Pancreas (tissue), 10 donors: ENCODE results near the gene MNDA. TPM values are rescaled to one million over a fixed set of nuclear protein-coding genes. Genes with fewer than 3 reads are reported as not detected.

Experiments used
- ATAC-seq, 4 donors: fragments of 200-7000 bp; cut with Tn5 transposase; one replicate each; pipeline versions ENCODE4 v1.8.0 to v1.9.1; 2020; ENCODE audit warnings: mild to moderate bottlenecking in 4 of 4, moderate library complexity in 4 of 4
- DNase-seq, 6 donors: peaks; one replicate each; pipeline ENCODE4 v3.0.0-alpha.2; 2020
- FAIRE-seq: peaks from 2 replicates; lab custom pipeline; 2012; peaks lifted over from hg19 to GRCh38; lab: Jason Lieb, UNC
- H3K27ac ChIP-seq, 4 donors: fragments of 200-600 bp; sonication (generic); 1 replicate in 3 of 4; 2 replicates in 1 of 4; pipeline versions ENCODE4 v1.5.0 to v1.8.0; 2020
- H3K27me3 ChIP-seq, 4 donors: fragments of 200-600 bp; one replicate each; pipeline ENCODE4 v1.8.0; 2021
- H3K36me3 ChIP-seq, 3 donors: fragments of 200-600 bp; sonication (generic) in 1 of 3; one replicate each; pipeline versions ENCODE4 v1.5.0 to v1.8.0; 2020 to 2021
- H3K4me1 ChIP-seq, 3 donors: fragments of 200-600 bp; one replicate each; pipeline ENCODE4 v1.8.0; 2021
- H3K4me3 ChIP-seq, 4 donors: fragments of 200-600 bp; sonication (generic) in 2 of 4; one replicate each; pipeline versions ENCODE4 v1.5.0 to v1.8.0; 2020 to 2021
- H3K9me3 ChIP-seq, 4 donors: fragments of 200-600 bp; one replicate each; pipeline ENCODE4 v1.8.0; 2021
- WGBS, 2 donors: extraction: QIAGEN DNeasy Blood & Tissue Kit; methylation state at CpG; one replicate each; pipeline ENCODE4 v1.1.7; 2013; 5-methylcytosine and 5-hydroxymethylcytosine counted together
- intact Hi-C, 3 donors: fragments of 100-400 bp; cut with DNase I; formaldehyde crosslinking; loops; one replicate each; pipeline versions ENCODE4 v1.11.1 to v1.14.2; 2022
- polyA plus RNA-seq, 2 donors: library from polyadenylated mRNA; stranded (reverse); fragments of 200-250 nt; gene quantifications; one replicate each; pipeline ENCODE4 v1.2.3, GENCODE V29; 2013
- total RNA-seq, 6 donors: library from RNA; stranded (reverse); fragmentation: NEBNext Ultra II Directional in 4 of 6; extraction: Animal tissue kit (Norgen Biotek cat#: 25700) in 4 of 6; gene quantifications; one replicate each; pipeline versions ENCODE4 v1.2.1 to v1.2.4, GENCODE V29; 2021 to 2023
- TF ChIP-seq, protein P1 (sequence below), 4 donors: fragments of 200-600 bp; sonication (generic) in 3 of 4; IDR thresholded peaks; one replicate each; pipeline versions ENCODE4 v1.5.0 to v1.8.0; 2021; ENCODE audit warnings: antibody characterized with exemption in 4 of 4
- donor health status: healthy with polysubstance abuse.
- donor health status: DM: no; HTN: no; CAD: no; lungs with moderate emphysema.
- donor health status: DM: no; HTN: no; CAD: no.
- donor health status: control.
- donor health status: control.
- donor health status: Bipolar disorder and iron deficiency.
- donor health status: DM: yes; HTN: yes; CAD: no.
- donor health status: DM: no; HTN: no; CAD: no.
- donor health status: DM: no; HTN: no; CAD: no.
- donor health status: DM: yes; HTN: yes; CAD: no.

The MNDA gene
- total RNA-seq, result 1 to 10 TPM in 3 of 6 donors, under 1 TPM in 3; 0.14 to 7.0 (median 1.5) TPM
- polyA plus RNA-seq, result 1 to 10 TPM in 1 of 2 donors, under 1 TPM in 1; 0.76 to 1.1 TPM

DNA sequence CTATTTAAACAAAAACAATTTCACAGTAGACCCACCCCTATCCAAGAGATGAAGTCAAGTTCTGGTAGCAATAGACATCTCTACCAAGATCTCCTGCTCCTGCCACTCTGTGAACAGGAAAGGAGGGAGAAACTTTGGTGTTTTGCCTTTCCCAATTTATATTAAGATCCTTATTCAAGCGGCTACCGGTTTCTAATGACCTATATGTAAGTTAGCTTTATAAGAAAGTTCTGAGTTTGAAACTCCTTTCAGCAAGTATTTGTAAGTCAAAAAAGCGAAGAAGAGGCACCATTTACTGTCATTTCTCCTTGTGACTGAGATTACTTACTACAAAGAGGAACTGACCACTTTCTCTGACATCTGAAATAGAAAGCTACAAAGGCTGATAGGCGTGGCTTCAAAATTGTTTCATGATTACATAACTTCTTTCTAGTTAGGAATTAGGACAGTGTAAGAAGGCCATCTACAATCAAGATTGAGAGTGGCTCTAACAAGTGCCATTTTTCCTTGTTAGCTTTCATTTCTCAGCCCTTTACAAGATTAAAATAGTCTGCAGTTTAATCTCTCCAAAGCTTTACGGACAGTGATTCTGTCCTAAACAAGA lies at the start of gene MNDA:
TSS of gene MNDA (plus strand) at position 448 of the 604 bp plus-strand sequence. CDS start 10,803 bp downstream, outside the sequence.
- DNase-seq (no peak), ATAC-seq (peak in 2 of 4 donors; percentile 71 to 73), FAIRE-seq (no peak)
- intact Hi-C loops, result no loop called here
- H3K27ac ChIP-seq, result peak within 1 kb of the TSS in 2 of 4 donors; percentile 7 to 28
- no peaks in the 10 kb centered on the region for H3K4me1 ChIP-seq
- H3K27me3 ChIP-seq, result no peaks in the 10 kb centered on the region
- peak within 1 kb of the TSS in 1 of 4 donors; percentile 6 for H3K4me3 ChIP-seq
- no peaks in the 10 kb centered on the region for H3K36me3 ChIP-seq
- WGBS, 2 donors, result 62% methylated on average over 5 of the region's 5 CpGs
- no peaks in the 10 kb centered on the region for H3K9me3 ChIP-seq
- TF ChIP-seq, protein P1, sequence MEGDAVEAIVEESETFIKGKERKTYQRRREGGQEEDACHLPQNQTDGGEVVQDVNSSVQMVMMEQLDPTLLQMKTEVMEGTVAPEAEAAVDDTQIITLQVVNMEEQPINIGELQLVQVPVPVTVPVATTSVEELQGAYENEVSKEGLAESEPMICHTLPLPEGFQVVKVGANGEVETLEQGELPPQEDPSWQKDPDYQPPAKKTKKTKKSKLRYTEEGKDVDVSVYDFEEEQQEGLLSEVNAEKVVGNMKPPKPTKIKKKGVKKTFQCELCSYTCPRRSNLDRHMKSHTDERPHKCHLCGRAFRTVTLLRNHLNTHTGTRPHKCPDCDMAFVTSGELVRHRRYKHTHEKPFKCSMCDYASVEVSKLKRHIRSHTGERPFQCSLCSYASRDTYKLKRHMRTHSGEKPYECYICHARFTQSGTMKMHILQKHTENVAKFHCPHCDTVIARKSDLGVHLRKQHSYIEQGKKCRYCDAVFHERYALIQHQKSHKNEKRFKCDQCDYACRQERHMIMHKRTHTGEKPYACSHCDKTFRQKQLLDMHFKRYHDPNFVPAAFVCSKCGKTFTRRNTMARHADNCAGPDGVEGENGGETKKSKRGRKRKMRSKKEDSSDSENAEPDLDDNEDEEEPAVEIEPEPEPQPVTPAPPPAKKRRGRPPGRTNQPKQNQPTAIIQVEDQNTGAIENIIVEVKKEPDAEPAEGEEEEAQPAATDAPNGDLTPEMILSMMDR (IDR thresholded peaks at IDR 0.05), result no peak

- DNase-seq (no peak), FAIRE-seq (no peak), ATAC-seq (no peak)
- TF ChIP-seq, protein P1 (IDR thresholded peaks at IDR 0.05), result no peak
- Histone ChIP-seq H3K36me3 (no peaks in the 10 kb centered on the region), H3K4me1 (no peaks in the 10 kb centered on the region), H3K9me3 (no peaks in the 10 kb centered on the region), H3K27me3 (no peaks in the 10 kb centered on the region), H3K4me3 (no peak overlapping the region), H3K27ac (no peak overlapping the region)
- intact Hi-C loops, result no loop called here
- 52 to 57% methylated on average over 2 of the region's 2 CpGs for WGBS, 2 donors
These were observed 37.5 kb upstream of the MNDA start for GRCh38 chr1:158793604-158794003.

GRCh38 chr1:158794247-158794646 lies 36.9 kb upstream of the MNDA start:
- Histone ChIP-seq H3K4me1 (no peaks in the 10 kb centered on the region), H3K27me3 (no peaks in the 10 kb centered on the region), H3K4me3 (no peak overlapping the region), H3K9me3 (no peaks in the 10 kb centered on the region), H3K27ac (no peak overlapping the region), H3K36me3 (no peaks in the 10 kb centered on the region)
- FAIRE-seq (no peak), DNase-seq (no peak), ATAC-seq (no peak)
- TF ChIP-seq, protein P1 (IDR thresholded peaks at IDR 0.05), result no peak
- intact Hi-C loops, result no loop called here
- 36 to 50% methylated on average over 6 of the region's 6 CpGs for WGBS, 2 donors

DNA sequence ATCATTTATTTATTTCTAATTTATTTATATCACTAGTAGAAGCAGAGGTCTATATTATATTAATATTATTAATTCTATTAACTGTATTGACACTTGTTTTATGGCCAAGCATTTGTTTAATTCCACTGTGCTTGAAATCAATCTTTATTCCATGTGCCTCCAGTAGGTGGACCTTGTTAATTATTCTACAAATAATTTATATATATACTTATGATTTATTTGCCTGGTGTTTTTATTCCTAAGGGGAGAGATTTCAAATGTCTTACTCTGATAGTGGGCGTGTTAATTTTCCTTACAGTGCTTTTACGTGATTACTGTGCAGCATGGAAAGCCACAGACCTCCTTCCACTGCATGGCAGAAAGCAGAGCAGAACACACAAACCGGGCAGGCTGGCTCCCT lies 32.6 kb upstream of the MNDA start:
- ATAC-seq (no peak), DNase-seq (no peak), FAIRE-seq (no peak)
- H3K9me3 ChIP-seq, result no peaks in the 10 kb centered on the region
- H3K4me3 ChIP-seq, result no peak overlapping the region
- TF ChIP-seq, protein P1 (IDR thresholded peaks at IDR 0.05), result no peak
- H3K36me3 ChIP-seq, result no peaks in the 10 kb centered on the region
- WGBS, 2 donors, result 43 to 51% methylated on average over 3 of the region's 3 CpGs
- no peaks in the 10 kb centered on the region for H3K4me1 ChIP-seq
- H3K27ac ChIP-seq, result no peak overlapping the region
- intact Hi-C loops, result no loop called here
- H3K27me3 ChIP-seq, result no peaks in the 10 kb centered on the region

GRCh38 chr1:158799689-158800088 lies 31.5 kb upstream of the MNDA start:
- H3K36me3 ChIP-seq, result no peaks in the 10 kb centered on the region
- no peaks in the 10 kb centered on the region for H3K27me3 ChIP-seq
- no peaks in the 10 kb centered on the region for H3K9me3 ChIP-seq
- TF ChIP-seq, protein P1 (IDR thresholded peaks at IDR 0.05), result no peak
- no peaks in the 10 kb centered on the region for H3K4me1 ChIP-seq
- DNase-seq (no peak), ATAC-seq (no peak), FAIRE-seq (no peak)
- H3K27ac ChIP-seq, result no peak overlapping the region
- H3K4me3 ChIP-seq, result no peak overlapping the region
- 60 to 71% methylated on average over 4 of the region's 4 CpGs for WGBS, 2 donors
- intact Hi-C loops, result no loop called here
